Subcutaneous adipose tissue (tissue), 4 donors: ENCODE results near the gene RNF115. TPM values are rescaled to one million over a fixed set of nuclear protein-coding genes. Genes with fewer than 3 reads are reported as not detected.

Experiments used
- total RNA-seq, 4 donors: library from RNA; depleted of rRNA; stranded (reverse); fragments of >200 nt; gene quantifications; one replicate each; pipeline ENCODE4 v1.1.0, GENCODE V29; 2016
- TF ChIP-seq, protein P1 (sequence below): fragments of 450-650 bp; IDR thresholded peaks from one replicate; pipeline ENCODE4 v1.5.1; 2016; ENCODE audit warnings: low read depth, mild to moderate bottlenecking, control low read depth, antibody characterized with exemption, moderate library complexity

Gene RNF115
- total RNA-seq, 4 donors from 2014 or later, result 17.0 to 33.7 (median 25.6) TPM

DNA sequence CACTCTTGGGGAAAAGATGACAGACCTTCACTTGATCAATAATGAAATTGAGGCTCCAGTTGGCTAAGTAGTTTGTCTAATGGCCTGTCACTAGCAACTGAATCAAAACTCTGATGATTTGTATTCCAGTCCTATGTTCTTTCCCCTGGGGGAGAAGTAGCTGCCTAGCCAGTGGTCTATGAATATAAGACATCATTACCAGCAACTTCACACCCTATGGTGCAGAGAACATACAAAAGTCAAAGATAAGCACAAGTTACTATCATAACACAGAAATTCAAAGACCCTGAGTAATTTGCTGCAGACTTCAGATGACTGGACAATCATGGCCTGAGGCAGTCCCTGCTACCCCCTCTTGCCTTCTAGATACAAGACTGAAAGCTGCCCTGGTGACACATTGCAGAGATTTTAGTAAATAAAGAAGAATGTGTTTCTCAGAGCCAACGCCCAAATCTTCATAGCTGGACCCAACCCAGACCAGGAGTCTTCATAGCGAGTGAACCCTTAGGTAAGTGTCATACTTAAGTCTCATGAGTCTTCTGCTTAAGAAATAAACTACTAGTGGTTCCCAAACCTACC, 117.7 kb downstream of the RNF115 start:
- TF ChIP-seq, protein P1, sequence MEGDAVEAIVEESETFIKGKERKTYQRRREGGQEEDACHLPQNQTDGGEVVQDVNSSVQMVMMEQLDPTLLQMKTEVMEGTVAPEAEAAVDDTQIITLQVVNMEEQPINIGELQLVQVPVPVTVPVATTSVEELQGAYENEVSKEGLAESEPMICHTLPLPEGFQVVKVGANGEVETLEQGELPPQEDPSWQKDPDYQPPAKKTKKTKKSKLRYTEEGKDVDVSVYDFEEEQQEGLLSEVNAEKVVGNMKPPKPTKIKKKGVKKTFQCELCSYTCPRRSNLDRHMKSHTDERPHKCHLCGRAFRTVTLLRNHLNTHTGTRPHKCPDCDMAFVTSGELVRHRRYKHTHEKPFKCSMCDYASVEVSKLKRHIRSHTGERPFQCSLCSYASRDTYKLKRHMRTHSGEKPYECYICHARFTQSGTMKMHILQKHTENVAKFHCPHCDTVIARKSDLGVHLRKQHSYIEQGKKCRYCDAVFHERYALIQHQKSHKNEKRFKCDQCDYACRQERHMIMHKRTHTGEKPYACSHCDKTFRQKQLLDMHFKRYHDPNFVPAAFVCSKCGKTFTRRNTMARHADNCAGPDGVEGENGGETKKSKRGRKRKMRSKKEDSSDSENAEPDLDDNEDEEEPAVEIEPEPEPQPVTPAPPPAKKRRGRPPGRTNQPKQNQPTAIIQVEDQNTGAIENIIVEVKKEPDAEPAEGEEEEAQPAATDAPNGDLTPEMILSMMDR, result no peak

DNA sequence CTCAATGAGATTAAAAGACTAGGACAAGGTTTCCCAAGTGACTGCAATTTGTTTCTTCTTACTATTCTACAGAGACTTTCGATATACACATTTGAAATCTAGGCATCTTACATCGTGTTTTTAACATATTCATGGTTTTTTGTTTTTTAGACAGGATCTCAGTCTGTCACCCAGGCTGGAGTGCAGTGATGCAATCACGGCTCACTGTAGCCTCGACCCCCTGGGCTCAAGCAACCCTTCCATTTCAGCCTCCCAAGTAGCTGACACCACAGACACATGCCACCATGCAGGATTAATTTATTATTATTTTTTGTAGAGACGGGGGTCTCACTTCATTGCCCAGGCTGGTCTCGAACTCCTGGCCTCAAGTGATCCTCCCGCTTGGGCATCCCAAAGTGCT, 118.3 kb downstream of the RNF115 start:
- TF ChIP-seq, protein P1, result no peak

DNA sequence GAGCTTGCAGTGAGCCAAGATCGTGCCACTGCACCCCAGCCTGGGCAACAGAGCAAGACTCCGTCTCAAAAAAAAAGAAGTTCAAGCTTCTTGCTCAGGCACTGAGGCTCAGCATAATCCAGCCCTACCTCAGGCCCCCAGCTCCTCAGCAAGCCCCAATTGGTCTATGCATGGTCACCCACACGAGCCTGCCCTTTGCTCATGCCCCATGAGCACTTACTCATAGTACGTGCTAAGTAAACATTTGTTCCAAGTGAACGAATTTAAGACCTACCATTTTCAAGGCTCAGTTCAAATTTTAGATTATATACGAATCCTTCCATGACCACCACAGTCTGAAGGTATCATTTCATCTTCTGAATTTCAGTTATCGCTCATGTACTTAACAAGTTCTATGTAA, 121.1 kb downstream of the RNF115 start:
- TF ChIP-seq, protein P1, result no peak

DNA sequence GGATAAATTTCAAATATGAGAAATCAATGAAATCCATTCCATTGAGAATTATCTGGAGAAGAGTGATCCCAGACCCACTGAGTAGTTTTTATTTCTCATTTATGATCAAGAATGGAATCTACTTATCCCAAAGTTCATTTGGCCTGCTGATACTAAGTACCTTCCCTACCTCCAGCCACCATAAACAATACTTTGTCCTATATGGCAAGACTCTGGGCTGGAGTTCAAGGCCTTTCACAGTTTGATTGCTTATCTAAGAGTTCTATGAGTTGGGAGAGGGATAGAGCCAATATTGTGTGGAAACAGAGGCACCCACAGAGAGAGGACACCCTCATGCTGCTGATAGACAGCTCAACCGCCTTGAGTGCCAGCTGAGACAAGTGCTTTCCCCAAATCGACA, 121.8 kb downstream of the RNF115 start:
- TF ChIP-seq, protein P1, result no peak

DNA sequence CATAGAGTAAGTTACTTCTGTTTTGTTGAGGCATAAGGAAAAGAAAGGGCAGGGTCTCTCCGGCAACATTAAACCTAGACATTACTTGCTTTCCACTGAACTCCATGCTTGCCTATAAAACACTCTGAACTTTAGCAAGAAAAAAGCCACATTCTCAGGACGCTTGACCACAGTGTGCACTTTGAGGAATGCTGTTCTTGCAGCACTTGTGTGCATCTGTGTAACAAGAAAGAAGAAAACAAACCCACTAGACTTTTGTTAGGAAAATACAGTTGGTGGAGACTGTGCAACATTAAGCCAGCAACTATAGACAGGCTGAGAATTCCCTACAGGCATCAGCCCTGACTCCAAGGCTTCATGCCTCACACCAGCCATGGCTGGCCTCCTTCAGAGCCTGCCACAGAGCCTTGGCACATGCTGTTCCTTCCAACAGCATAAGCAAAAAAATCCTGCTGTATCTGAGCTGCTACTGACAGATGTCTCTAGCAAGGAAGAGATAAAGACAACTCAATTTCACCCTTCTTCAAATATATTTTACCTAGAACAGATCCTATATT, 122.5 kb downstream of the RNF115 start:
- TF ChIP-seq, protein P1, result no peak

DNA sequence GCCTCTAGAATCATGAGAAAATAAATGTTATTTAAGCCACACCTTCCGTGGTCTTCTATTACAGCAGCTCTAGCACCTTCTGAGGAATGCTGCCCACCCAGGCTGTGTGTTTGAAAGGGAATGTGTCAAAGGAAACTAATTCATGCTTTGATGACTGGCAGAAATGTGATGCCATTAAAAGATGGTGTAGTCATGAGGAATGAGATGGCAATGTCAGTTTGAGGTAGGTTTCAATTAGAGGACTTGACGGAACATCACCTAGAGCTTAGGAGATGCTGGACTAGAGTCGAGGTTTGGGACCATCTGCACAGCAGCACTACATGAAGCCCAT, 127.3 kb downstream of the RNF115 start:
- TF ChIP-seq, protein P1, result no peak

DNA sequence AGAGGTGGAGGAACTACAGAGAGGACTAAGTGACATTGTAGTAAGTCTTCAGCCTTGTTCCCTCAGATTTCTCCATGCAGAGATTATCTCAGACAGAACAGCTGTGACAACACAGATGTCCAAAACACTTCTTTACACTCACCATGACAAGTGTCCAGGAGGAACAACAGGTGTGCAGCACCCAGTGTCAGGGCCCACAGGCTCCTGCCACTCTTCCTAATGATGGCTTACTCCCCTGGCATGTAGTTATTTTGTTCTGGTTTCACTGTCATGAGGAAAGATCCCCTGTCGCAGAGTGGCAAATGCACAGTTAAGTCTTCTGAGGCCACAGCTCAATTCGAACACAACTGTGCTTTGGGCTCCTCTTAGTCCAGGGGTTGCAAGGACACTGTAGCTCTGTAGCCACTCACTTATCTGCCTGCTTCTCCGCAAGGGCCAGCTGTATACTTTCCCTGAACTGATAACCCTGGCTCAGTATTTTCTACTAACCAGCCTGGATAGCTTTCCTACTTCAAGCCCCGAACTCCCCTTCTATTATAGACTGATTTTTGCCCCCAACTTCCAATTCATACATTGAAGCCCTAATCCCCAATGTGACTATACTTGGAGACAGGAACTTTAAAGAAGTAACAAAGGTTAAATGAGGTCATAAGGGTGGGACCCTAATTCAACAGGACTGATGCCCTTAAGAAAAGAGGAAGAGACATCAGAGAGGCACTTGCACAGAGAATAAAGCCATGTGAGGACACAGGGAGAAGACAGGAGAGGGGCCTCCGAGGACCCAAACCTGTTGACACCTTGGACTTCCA, 127.9 kb downstream of the RNF115 start:
- TF ChIP-seq, protein P1, result no peak
